ENCODE data around the gene SNRNP40. TPM values are rescaled to one million over a fixed set of nuclear protein-coding genes. Genes with fewer than 3 reads are reported as not detected.

Gene SNRNP40
- total and polyA plus RNA-seq, 2 donors (not counting 3 experiments of a cell fraction or from before 2014, with no cell fraction given) = 66.3 to 78.1 TPM

- POLR2A ChIA-PET = no interaction called here
- CTCF ChIA-PET = interaction anchor here (1.3 to 1.7 kb wide), 2 partner anchors 83 to 130 kb away, joined by 3 to 4 read pairs; no protein-coding TSS in a partner anchor
- no TSS peak for BruUV-seq (replicated peaks)
- intact Hi-C loops (cut with micrococcal nuclease) = no loop called here
- no peak for FAIRE-seq
- Histone ChIP-seq H2AFZ (ENCODE audit: low read depth, low read length) (no peak overlapping the region), H3K27ac (ENCODE audit: insufficient read depth, low read depth, low read length) (no peak overlapping the region), H4K20me1 (replicated peaks; ENCODE audit: control insufficient read depth, extremely low read depth, insufficient read depth, low read length) (no peaks in the 10 kb centered on the region), H3K4me1 (ENCODE audit: control insufficient read depth, extremely low read depth, insufficient read depth, low read length) (no peaks in the 10 kb centered on the region), H3K27me3 (ENCODE audit: control insufficient read depth in 2 of 2, insufficient read depth in 2 of 2, low read length in 2 of 2) (no peaks in the 10 kb centered on the region), H3K79me2 (ENCODE audit: control insufficient read depth, insufficient read depth, low read length) (no peaks in the 10 kb centered on the region), H3K36me3 (ENCODE audit: control insufficient read depth in 2 of 2, extremely low read depth in 1 of 2, insufficient read depth in 2 of 2, low read length in 2 of 2) (peaks cover 18 to 21% of the 10 kb centered on the region in 2 experiments), H3K9me1 (replicated peaks; ENCODE audit: control insufficient read depth, extremely low read depth, insufficient read depth, low read length) (no peaks in the 10 kb centered on the region), H3K4me3 (replicated peaks in 1 of 3; ENCODE audit: insufficient read depth in 1 of 3, low read depth in 1 of 3, low read length in 3 of 3) (no peak overlapping the region), H3K9me3 (replicated peaks; ENCODE audit: control insufficient read depth, insufficient read depth, low read length) (no peaks in the 10 kb centered on the region), H3K4me2 (ENCODE audit: insufficient read depth, low read length) (no peak overlapping the region), H3K9ac (replicated peaks; ENCODE audit: extremely low read depth, insufficient read depth, low read length) (no peak overlapping the region)
- no peak for DNase-seq (ENCODE audit: low read depth, low spot score)
- TF ChIP-seq GATA2 (IDR thresholded peaks at IDR 0.05; ENCODE audit: insufficient read depth, insufficient read length, low read depth, low read length) (no peak), MYC (IDR thresholded peaks at IDR 0.05; ENCODE audit: low read depth, low read length) (no peak), JUN (IDR thresholded peaks at IDR 0.05; ENCODE audit: borderline replicate concordance, insufficient read depth, insufficient read length, low read depth) (no peak), POLR2A (IDR thresholded peaks at IDR 0.05; ENCODE audit: low read depth, low read length) (no peak), MAX (IDR thresholded peaks at IDR 0.05; ENCODE audit: insufficient read depth, insufficient read length) (no peak), POLR2AphosphoS5 (IDR thresholded peaks at IDR 0.05; ENCODE audit: insufficient read depth, low read depth, low read length) (no peak), CTCF (IDR thresholded peaks at IDR 0.05; ENCODE audit: extremely low read depth in 1 of 2, insufficient read depth in 1 of 2, low read depth in 1 of 2, low read length in 2 of 2) (no peak), FOS (IDR thresholded peaks at IDR 0.05; ENCODE audit: borderline replicate concordance, insufficient read depth, low read length) (no peak), EZH2 (IDR thresholded peaks at IDR 0.05; ENCODE audit: borderline replicate concordance, low read depth, low read length, severe bottlenecking) (no peak)
- dilution Hi-C loops (cut with MboI; ENCODE audit: extremely low pct_ligation_motif_present, low sequenced_read_pairs) = no loop called here
Observed at GRCh38 chr1:31264790-31265386, 31.7 kb downstream of the SNRNP40 start.
